ENCODE results near the gene TAT.
"Not testable (repeated sequence)": the region's sequence is repeated elsewhere in the genome, so short reads cannot be mapped to it uniquely, and the experiment has no call there.

TAT gene

GRCh38 chr16:71576971-71577370, at the start of gene TAT:
TSS of gene TAT (minus strand) at chr16:71577092. CDS start at chr16:71576415, 677 bp downstream.
- DNase-seq (ENCODE audit: low spot score) = no peak

DNA sequence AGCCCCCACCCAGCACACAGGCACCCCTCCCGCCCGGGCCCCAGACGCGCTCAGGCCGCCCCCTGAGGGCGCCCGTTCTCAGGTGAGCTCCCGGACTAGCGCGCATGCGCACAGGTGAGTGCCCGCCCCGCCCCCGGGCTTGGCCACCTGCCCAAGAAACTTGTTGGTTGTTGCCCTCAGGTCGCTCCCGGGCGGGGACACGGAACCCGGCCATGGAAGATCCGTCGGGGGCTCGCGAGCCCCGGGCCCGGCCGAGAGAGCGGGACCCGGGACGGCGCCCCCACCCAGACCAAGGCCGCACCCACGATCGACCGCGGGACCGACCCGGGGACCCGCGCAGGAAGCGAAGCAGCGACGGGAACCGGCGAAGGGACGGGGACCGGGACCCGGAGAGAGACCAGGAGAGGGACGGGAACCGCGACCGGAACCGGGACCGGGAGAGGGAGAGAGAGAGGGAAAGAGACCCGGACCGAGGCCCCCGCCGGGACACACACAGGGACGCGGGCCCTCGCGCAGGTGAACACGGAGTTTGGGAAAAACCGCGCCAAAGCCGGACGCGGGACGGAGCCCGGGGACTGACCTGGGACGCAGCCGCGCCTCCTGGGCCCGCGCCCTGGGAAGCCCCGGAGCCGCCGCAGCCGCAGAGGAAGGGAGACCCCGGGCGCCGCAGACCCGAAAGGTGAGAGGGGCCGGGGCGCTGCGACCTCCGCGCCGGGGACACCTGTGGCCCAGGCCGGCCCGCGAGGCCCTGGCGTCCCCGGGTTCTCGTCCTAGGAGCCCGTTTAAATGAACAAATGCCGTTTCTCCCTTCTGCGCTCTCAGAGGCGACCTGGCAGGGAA, 49.3 kb upstream of the TAT start, which contains the start of gene MARVELD3:
MARVELD3 (plus strand) TSS at position 167 of the 840 bp plus-strand sequence; CDS start at position 213, 46 bp downstream.
- no peak for DNase-seq (ENCODE audit: low spot score)

DNA sequence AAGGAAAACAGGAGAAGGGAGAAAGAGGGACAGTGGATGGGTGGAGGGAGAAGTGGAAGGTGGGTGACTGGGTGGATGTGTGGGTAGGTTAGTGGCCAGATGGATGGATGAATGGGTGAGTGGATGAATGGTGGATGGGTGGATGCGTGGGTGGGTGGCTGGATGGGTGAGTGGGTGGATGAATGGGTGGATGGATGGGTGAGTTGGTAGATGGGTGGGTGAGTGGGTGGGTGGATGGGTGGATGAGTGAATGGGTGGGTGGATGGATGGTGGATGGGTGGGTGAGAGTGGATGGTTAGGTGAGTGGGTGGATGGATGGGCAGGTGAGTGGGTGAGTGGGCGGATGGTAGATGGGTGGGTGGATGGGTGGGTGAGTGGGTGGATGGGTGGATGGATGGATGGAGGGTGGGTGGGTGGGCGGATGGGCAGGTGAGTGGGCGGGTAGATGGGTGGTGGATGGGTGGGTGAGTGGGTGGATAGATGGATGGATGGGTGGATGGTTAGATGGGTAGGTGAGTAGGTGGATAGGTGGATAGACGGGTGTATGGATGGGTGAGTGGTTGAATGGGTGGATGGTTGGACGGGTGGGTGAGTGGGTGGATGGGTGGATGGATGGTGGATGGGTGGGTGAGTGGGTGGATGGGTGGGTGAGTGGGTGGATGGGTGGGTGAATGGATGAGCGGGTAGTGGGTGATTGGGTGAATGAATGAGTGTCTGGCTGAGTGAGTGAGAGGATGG, 48.4 kb upstream of the TAT start:
- DNase-seq (ENCODE audit: low spot score) = no peak

GRCh38 chr16:71623597-71623996, 46.7 kb upstream of the TAT start:
- no peak for DNase-seq (ENCODE audit: low spot score)

DNA sequence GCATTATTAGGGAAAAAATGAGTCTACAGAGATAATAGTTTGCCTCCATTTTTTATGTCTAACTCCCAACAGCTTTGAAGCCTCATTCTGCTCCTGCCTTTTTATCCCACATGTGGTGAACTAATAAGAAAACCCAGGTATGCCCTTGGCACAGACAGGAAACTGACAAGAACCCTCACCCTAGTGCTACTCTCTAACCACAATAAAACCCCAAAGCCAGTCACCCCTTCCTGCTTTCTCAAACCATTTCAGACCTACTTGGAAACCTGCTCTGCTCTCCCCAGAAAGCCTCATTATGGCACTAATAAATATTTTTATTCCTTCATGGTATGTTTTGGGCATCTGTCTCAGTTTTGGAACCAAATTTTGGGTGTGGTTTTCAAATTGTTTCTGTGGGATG, 45.2 kb upstream of the TAT start:
- no peak for DNase-seq (ENCODE audit: low spot score)

- no peak for DNase-seq (ENCODE audit: low spot score)
Observed at GRCh38 chr16:71618429-71618828, 41.5 kb upstream of the TAT start.

DNA sequence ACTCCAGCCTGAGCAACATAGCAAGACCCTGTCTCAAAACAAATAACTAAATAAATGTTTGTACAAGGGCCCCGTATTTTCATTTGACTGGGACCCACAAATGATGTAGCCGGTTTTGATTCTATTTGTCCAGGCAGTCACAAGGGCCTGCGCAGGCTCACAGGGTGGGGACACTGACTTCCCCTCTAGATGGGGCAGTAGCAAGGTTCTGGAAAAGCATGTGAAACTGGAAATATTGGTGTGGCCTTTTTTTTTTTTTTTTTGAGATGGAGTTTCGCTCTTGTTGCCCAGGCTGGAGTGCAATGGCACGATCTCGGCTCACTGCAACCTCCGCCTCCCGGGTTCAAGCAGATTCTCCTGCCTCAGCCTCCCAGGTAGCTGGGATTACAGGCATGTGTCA, 38.1 kb upstream of the TAT start:
- not testable (repeated sequence) for DNase-seq (ENCODE audit: low spot score)

DNA sequence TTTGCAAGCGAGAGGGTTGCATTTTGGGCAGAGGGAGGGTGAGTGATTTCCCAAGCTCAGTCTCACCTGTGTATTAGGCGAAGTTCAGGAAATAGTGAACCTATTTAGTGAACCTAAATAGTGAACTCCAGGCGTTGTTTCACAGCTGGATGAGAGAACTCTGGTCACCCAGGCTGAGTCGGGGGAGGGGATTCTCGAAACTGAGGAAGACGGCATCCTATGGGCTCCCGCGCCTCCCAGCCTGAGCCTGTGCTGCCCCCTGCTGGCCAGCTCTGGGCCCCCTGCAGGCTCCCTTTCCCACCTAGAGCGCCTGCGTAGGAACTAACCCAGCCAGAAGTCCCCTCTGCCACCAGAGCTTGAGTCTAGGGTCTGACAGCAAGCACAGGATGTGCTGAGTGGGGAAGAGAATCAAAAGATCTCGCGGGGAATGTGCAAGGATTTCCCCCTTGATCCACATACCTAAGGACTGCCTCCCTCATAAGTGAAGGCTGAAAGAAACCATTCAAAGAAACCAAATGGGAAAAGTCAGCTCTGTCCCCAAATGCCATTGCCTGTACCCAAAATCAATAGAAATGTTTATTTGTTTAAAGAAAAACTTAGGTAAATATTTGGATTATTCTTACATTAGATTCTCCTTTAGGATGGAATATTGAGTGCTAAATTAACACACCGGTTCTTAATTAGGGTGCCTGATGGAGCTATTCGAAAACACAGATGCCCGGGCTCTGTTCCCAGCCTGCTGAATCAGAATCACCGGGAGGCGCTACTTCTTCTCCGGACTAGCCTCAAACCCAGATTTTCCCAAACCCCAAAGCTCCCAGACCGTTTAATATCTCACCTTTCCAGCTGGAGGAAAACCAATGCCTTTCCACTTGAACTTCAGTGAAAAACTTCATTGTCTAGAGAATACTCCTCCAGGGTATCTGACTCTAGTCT, 34.3 kb upstream of the TAT start:
- DNase-seq (ENCODE audit: low spot score) = no peak

- DNase-seq (ENCODE audit: low spot score) = no peak
Observed at GRCh38 chr16:71610447-71610846, 33.6 kb upstream of the TAT start.

DNA sequence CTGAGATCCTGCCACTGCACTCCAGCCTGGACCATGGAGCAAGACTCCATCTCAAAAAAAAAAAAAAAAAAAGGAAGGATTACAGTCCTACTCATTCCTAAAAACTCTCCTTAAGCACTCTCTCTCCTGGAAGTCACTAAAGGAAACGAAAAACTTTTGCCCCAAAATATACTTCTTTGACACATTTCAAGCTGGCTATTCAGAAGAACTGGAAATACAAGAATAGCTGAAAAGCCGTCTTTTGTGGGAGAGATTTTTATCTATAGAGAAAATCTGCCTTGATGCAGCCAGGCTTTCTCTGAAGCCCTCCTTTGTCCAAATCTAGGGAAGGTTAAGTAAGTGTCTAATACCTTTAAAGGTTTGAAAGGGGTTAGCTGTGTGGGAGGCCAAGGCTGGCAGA, 32.2 kb upstream of the TAT start:
- no peak for DNase-seq (ENCODE audit: low spot score)

GRCh38 chr16:71600822-71601221, 23.9 kb upstream of the TAT start:
- DNase-seq (ENCODE audit: low spot score) = no peak

DNA sequence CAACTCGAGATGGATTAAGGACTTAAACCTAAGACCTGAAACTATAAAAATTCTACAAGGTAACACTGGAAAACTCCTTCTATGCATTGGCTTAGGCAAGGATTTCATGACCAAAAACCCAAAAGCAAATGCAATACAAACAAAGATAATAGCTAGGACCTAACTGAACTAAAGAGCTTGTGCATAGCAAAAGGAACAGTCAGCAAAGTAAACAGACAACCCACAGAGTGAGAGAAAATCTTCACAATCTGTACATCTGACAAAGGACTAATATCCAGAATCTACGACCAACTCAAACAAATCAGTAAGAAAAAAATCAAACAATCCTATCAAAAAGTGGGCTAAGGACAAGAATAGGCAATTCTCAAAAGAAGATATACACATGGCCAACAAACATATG, 21.5 kb upstream of the TAT start:
- DNase-seq (ENCODE audit: low spot score) = not testable (repeated sequence)

- not testable (repeated sequence) for DNase-seq (ENCODE audit: low spot score)
Observed at GRCh38 chr16:71595340-71595826, 18.5 kb upstream of the TAT start.

GRCh38 chr16:71594000-71594646, 17.2 kb upstream of the TAT start:
- DNase-seq (ENCODE audit: low spot score) = no peak

GRCh38 chr16:71593048-71593999, 16.4 kb upstream of the TAT start:
- no peak for DNase-seq (ENCODE audit: low spot score)

DNA sequence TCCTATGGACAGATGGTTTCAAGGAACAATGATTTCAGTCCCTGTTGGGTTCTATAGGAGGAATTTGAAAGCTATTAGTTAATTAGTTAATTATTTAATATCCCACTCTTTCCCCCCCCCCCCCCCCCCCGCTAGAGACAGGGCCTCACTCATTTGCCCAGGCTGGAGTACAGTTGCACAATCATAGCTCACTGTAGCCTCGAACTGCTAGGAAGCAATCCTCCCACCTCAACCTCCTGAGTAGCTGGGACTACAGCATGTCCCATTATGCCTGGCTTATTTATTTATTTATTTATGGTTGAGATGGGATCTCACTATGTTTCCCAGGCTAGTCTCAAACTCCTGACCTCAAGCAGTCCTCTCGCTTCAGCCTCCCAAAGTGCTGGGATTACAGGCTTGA, 15.0 kb upstream of the TAT start:
- no peak for DNase-seq (ENCODE audit: low spot score)

GRCh38 chr16:71590584-71590983, 13.7 kb upstream of the TAT start:
- DNase-seq (ENCODE audit: low spot score) = no peak

- not testable (repeated sequence) for DNase-seq (ENCODE audit: low spot score)
Observed at GRCh38 chr16:71590071-71590470, 13.2 kb upstream of the TAT start.

GRCh38 chr16:71589334-71589733, 12.4 kb upstream of the TAT start:
- not testable (repeated sequence) for DNase-seq (ENCODE audit: low spot score)

GRCh38 chr16:71585318-71585703, 8.4 kb upstream of the TAT start:
- DNase-seq (ENCODE audit: low spot score) = no peak

Measured in left forelimb (tissue), 1 donor.